GM21619 (cell line): Measurements from ENCODE around the gene KIF3A.

Experiments used
- ATAC-seq: cut with Tn5 transposase; IDR thresholded peaks from one replicate; pipeline ENCODE4 v1.9.1; 2021; ENCODE audit not compliant: unreplicated experiment

Gene KIF3A

GRCh38 chr5:132754111-132754510 is 16.8 kb upstream of the KIF3A start:
- ATAC-seq = no peak

GRCh38 chr5:132753135-132753987 is 16.0 kb upstream of the KIF3A start:
- no peak for ATAC-seq

GRCh38 chr5:132752581-132753125 is 15.3 kb upstream of the KIF3A start:
- ATAC-seq = no peak

- ATAC-seq = no peak
Observed at GRCh38 chr5:132751971-132752580, 14.7 kb upstream of the KIF3A start.

- peak; percentile 37 for ATAC-seq
Observed at GRCh38 chr5:132751444-132751843, 14.1 kb upstream of the KIF3A start.

- ATAC-seq = peak; percentile 37
Observed at GRCh38 chr5:132750471-132751230, 13.3 kb upstream of the KIF3A start.

GRCh38 chr5:132749506-132749905 is 12.2 kb upstream of the KIF3A start:
- no peak for ATAC-seq

GRCh38 chr5:132748522-132749000 is 11.2 kb upstream of the KIF3A start:
- no peak for ATAC-seq

- ATAC-seq = peak; percentile 17
Observed at GRCh38 chr5:132747616-132748440, 10.5 kb upstream of the KIF3A start.

- peak; percentile 29 for ATAC-seq
Observed at GRCh38 chr5:132746954-132747615, 9.7 kb upstream of the KIF3A start, which contains the start of gene CCNI2. Gene CCNI2, plus strand, starts transcription at chr5:132747426. Its CDS starts 70 bp downstream, at chr5:132747496.

- ATAC-seq = no peak
Observed at GRCh38 chr5:132746592-132746953, 9.2 kb upstream of the KIF3A start.

GRCh38 chr5:132744659-132745058 is 7.3 kb upstream of the KIF3A start:
- no peak for ATAC-seq

GRCh38 chr5:132742626-132743025 is 5.3 kb upstream of the KIF3A start:
- ATAC-seq = no peak

GRCh38 chr5:132742158-132742557 is 4.8 kb upstream of the KIF3A start:
- ATAC-seq = no peak

GRCh38 chr5:132739232-132739631 is 1.9 kb upstream of the KIF3A start:
- no peak for ATAC-seq

GRCh38 chr5:132737982-132738681 is 786 bp upstream of the KIF3A start:
- ATAC-seq = no peak

- no peak for ATAC-seq
Observed at GRCh38 chr5:132734687-132735086, 2.7 kb downstream of the KIF3A start.

- ATAC-seq = no peak
Observed at GRCh38 chr5:132733499-132734148, 3.7 kb downstream of the KIF3A start.

GRCh38 chr5:132729896-132730295 is 7.5 kb downstream of the KIF3A start:
- no peak for ATAC-seq
